C4-2B (cell line): ENCODE data around the gene GBGT1.

ENCODE experiments used
- CTCF ChIP-seq: fragments of 450-650 bp; conservative IDR thresholded peaks from 2 replicates; pipeline ENCODE4 v1.5.1; 2017; ENCODE audit warnings: mild to moderate bottlenecking
- ZFX ChIP-seq: fragments of 450-650 bp; IDR thresholded peaks from 2 replicates; pipeline ENCODE4 v1.6.1; 2017

DNA sequence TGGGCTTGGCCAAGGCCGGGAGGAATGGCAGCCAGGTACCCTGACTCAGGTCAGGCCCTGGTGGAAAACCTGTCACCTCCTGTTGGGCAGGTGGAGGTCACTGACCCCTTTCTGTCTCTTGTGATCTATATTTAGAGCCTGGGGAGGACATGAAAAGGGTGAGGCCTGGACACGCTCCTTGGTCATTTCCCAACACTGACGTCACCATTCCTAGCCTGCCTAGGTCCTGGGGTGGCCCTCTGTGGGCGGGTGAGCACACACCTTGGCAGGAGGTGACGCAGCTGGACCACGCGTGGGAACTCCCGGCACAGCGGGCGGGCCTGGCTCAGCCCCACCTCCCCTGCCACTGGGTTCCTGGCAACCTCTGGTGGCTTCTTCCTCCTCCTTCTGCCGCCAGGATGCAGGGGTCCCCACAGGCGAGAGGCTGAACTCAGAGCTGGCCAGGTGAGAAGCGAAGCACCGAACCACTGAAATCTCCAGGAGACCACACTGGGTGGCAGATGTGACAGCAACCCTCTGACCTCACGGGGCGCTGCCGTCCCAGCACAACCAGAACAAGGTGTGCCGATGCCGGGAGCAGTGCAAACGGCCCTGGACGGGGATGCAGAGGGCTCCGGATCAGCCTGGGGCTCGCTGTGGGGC lies 36.3 kb downstream of the GBGT1 start:
- TF ChIP-seq CTCF (no peak), ZFX (no peak)
